NCI-H82 (cell line): ENCODE data around the gene CHST1.

Experiments
- DNase-seq: peaks from one replicate; lab custom pipeline; 2025; lab: John Stamatoyannopoulos, UW

Gene CHST1

DNA sequence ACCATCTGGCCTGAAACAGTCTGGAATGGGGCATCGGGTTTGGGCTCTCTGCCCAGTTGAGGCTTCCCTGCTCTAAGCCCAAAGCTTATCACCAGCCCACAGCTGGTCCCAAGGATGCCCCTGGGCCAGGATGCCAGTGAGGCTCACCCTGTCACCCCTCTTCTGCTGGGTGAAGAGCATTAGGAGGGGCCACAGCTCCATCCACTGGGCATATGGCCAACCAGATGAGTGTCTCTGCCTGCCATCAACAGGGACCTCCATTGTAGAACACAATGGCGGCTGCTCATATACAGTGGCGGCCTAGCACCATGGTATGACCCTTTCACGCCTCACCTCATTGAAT is 5.6 kb downstream of the CHST1 start:
- DNase-seq: no peak

DNA sequence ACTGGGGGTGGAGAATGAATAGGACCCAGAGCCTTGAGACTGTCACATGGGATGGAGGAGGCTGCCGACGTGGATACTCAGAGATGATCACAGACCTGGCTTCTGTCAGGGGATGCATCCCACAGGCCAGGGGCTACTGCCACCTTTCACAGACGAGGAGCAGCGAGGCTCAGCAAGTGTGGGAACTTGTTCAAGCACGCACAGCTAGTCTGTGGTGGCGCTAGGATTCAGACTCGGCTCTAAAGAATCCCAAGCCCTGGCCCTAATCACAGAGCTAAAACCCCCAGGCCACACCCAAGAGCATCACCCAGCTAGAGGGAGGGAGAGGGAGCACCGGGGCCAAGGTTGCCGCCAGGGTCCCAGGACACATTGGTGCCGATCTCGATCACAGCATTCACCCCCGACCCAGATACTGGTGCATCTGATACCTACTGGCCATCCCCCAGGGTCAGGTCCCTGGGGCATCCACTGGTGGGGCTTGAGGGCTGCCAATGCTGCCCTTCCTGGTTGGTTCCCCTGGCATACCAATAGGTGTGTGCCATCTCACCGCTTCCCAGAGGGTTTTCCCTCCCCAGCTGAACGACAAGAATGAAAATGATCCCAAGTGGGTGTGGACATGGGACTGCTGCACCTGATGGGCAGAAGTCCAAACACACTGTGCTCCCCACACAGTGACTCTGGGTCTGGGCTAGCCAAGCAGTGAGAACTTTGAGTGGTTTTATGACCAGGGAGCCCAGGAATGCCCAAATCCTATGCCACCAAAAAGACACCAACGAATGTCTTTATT is 6.2 kb downstream of the CHST1 start:
- no peak for DNase-seq

DNA sequence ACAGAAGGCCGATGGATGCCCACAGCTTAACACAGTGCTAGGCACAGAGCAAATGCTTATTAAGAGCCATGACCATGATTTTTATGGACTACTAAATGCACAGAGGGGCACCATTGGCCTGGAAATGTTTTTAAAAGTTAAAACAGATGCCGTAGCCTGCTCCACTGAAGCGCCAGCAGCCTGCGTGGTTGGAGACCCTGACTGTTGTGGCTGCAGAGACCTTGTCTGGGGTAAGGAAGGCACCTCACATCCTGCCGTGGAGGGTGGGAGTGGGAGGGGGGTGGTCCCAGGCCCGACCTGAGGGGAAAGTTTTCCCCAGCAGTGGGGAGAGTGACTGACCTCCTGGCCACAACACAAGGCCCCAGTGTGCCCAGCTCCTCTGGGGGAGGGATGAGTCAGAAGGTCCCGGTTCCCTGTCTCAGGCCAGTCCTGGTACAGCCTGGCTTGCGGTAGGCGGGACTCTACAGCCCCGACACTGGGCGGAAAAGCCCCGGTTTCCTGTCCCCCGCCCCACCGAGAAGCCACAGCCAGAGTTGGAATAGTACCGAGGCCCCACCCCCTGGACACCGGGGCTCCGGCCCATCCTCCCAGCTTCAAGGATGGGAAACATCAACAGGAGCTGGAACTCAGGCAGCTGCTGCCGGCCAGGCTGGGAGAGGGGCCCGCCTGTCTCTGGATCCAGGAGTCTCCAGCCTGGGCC is 7.0 kb downstream of the CHST1 start:
- DNase-seq: no peak

DNA sequence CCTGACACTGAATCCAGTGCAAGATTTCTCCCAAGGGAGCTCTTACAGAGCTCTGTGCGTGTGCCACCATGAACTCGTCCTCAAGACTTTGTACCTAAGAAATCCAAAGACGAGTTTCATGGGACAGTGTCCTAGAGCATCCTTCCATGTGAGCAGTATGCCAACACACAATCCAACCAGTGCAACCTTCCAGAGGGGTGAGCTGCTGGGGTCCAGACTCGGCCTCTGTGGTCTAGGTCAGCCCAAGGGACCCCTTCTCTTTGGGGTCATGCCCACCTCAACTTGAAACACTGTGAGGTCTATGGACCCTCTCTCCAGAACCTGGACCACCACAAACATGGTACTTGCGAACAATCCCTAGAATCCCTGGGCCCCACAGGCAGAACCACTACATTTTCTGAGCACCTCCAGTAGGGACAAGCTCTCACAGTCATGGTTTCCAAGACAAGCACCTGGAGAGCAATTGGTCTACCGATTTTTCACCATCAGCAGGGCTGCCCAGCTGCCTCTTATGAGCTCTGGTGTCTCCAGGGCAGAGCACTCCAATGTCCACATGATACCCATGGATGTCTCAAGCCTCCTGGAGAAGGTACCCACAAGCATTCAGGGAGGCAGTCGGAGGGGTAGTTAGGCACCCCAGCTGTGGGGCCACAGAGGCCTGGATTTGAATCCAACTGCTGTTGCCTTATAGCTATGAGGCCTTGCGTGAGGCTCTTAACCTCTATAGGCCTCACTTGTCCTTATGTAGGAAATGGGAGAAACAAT is 7.7 kb downstream of the CHST1 start:
- DNase-seq: no peak

DNA sequence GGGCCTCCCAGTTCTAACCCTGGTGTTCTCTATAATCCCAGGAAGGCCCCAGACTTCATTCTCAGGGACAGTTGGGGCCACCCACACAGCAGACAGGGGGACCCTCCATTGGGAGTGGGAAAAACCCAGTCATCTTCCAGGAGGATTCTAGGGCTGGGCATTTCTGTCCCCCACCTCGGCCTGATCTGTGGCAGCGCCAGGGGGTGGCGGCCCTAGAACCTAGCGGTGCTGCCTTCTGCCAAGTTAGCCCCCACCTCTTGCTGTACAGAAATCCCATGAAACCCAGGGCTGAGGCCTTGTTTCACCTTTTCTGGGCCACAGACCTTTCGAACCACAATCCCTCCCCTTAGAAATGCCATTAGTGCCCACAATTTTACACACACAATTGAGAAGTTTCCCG is 9.6 kb downstream of the CHST1 start:
- DNase-seq: no peak

DNA sequence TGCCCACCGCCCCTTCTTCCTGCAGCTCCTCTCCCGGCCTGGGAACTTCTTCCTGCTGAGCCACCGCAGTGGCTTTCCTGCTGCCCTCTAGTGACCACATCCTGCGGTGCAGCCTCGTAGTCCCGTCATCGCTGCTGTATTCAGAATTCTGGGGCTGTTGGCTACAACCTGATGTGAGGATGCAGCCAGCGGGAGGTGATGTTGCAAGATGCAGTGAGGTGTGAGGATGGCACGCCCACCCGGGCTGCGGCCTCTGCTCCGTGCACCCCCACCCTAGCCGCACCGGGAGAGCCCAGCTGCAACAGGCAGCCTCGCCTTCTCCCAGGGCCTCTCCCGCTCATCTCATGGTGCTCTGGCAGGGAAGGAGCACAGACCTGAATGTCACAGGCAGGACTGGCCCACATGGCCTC is 10.1 kb downstream of the CHST1 start:
- peak; percentile 87 for DNase-seq

DNA sequence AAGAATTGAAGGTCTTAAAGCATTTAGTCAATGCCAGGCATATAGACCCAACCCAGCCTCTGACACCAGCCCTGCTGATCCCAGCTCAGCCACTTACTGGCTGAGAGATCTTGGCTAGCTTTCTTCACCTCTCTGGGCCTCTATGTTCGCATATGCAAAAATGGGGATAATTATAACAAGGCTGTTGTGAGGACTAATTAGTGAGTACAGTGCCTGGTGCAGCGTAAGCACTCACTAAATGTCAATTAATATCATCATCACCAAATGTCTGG is 10.5 kb downstream of the CHST1 start:
- DNase-seq: no peak

DNA sequence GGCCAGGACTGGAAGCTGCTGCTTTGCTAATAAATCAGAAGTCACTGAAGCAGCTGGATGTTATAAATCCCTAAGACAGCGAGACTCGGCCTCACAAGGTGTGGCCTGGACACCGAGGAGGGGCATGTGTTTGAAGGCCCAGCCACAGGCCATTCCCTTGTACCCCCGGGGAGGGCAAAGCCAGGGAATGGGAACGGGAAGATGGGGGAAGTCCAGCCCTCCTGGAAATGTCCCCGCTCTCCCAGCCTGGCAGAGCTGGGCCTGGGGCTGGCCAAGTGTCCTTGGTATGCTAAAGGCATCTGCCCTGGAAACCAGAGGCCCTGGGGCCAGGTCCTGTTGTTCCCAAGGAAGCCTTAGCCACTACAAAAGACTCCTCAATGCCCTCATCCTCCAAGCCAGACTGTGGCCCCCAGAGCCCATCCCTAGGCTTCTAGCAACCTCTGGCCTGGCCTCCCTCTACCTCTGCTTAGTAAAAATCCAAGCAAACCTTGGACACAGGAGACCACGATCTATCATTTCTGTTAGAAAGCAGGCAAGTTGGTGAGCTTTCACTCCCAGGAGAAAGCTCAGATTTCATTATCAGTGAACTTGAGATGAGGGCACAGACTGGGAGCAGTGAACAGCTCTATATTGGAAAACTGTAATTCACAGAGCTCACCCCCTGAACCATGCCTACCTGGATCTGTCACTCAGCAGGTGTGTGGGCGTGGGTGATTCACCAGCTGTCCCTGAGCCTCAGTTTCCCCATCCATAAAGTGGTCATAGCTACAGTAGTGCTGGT is 11.0 kb downstream of the CHST1 start:
- peak; percentile 41 for DNase-seq

DNA sequence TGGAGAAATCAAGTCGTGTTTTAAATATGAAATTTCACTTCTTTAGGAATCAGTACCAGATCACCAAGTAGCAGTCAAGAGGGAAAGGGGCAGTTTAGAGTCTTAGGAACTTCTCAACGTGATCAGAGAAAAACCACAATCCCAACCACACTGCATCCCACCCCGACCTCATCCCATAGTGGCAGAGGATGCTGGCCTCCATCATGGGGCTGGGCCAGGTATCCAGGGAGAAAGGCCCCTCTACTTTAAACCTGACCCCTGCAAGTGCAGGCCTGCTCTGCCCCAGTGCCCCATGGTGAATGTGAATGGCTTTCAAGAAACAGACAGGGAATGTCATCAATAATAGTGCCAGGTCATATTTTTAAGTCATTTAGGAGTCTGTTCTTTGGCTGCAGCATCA is 12.1 kb downstream of the CHST1 start:
- DNase-seq: no peak

DNA sequence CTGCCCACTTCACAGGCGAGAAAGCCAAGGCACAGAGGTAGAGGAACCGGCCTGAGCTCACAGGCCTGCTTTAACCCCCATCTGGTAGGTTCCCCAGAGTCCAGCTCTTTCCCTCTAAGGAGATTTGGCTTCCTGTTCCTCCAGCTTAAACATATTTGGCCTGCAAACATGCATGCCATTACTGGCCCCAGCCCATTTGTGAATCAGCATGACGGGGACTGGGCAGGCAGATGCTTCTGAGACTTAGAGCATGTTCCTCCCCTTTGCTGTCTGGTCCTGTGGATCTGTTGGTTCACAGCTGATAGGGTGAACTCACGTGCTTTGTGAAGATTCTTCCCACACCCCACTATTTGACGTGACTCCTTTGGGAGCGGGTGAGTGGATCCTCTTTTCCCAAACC is 12.6 kb downstream of the CHST1 start:
- DNase-seq: no peak

DNA sequence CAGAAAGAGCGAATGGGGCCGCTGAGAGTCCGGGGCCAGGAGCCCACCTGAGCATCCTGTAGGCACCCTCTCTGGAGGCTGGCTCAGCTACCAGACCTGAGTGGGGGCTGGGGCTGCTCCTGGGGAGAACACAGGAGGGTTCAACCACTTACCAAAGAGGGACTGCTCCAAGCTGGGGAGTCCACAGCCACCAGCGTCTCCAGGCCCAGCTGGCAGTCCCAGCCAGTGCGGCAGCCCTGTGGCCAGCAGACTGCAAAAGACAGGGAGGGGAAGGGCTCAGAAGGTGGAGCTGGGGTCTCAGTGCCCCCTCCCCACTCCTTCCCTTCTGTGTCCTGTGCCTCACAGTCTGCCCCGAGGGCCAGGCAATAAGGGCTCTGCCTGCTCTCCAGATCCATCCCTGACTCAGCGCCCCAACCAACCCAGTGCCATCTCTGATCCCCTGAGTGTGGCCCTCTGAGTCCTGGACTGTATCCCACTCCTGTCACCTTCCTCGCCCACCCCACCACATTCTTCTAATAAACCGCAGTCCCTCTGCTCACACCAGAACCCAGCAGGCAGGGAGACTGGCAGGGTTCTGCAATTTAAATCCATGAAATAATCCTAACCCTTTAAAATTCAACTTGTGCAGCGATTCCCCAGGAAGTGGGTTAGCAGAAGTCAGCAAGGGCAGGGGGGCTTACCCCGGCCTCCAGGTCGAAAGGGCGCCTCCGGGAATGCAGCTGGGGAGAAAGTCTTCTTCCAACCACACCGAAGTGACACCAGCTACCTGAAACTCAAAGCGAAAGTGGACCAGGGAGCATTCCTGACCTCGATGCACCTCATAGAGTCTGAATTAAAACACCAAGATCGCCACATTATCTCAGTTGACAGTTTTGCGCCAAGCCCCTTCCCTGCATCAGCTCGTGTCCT is 13.3 kb downstream of the CHST1 start:
- DNase-seq: no peak

DNA sequence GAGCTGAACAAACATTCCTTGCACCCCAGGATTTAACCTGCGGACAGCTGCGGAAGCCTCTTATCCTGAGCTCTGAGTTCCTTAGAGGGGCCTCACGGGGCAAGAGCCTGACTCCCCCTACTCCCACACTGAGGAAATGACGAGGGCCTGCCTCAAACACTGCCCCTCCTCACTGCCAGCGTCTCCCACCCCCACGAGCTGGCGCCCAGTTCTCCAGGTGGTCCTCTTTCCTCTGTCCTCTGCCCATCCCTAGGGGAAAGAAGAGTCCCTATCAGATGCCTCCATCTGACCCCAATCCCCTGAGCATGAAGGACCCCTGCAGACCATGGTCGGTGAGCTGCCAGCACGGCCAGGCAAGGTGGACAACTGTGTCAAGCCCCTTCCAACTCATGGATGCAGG is 14.3 kb downstream of the CHST1 start:
- no peak for DNase-seq

DNA sequence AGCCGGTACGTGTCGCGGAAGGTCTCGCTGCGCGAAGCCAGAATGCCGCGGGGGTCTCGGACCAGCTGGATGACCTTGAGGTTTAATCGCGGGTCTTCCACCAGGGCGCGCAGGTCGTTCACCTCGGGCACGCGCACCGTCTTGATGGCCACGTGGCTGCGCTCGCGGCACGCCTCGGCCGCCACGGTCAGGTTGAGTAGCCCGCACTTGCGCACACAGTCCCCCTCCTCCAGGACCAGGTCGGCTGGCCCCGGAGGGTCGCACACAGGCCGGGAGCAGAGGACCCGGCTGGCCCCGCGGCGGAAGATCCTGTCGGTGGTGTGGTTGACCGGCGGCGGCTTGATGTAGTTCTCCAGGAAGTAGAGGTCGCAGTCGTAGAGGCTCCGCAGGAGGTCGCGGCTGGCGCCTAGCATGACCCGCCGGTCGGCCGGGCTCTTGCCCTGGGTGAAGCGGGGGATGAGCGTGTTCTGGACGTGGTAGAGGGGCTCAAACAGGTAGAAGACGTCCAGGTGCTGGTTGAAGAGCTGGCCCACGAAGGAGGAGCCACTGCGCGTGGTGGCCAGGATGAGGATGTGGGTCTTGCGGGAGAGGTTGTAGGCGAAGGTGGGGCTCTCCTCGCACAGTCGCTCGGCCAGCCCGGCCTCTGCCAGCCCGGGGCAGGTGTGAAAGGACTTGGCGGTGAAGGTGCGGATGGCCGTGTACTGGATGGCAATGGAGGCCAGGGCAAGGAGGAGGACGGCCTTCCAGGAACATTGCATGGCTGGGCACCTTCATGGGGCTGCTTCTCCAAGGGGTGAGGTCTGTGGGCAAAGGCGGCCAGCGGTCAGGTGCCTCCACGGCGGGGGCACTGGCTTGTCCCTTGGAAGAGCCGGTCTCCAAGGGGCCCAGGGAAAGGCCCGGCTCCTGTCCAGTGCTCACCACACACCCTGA is 15.0 kb downstream of the CHST1 start:
- DNase-seq: no peak

DNA sequence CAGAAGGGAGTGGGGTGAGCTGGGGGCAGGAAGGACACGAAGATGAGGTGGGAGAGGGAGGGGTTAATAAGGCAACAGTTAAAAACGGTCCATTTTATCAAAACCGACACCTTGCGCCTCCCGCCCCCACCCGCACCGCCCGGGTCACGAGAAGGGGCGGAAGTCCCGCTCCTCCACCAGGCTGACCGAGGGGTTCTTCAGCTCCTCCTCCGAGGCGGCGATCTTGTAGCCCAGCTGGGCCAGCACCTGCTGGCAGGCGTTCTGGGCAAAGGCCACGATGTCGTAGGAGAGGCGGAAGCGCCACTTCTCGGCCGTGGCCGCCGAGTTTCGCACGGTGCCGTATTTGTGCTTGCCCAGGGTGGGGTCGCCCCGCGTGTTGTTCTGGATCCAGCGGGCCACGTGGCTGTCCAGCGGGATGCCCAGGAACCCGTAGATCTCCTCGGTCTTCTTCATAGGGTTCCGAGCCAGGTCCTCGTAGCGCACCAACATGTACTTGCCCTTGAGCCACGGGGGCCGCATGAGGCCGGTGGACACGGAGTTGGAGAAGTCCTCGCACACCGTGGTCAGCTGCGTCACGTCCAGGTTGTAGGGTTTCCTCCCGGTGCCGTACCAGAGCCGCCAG is 15.8 kb downstream of the CHST1 start:
- no peak for DNase-seq

DNA sequence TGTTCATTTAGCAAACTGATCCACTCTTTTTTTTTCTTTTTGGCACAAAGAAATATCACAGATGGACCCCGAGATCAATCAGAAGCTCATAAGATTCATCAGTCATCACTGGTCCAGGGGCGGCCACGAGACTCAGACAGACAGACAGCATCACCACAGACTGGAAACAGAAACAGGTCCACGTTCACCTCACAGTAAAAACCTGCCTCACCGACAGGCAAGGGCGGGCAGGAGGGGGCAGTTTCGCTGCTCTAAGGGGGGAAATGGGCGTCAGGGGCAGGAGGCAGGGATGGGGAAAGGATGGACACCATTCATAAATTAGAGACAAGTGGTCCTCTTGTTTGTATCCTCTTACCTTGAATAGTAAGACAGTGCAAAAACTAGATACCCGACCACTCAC is 16.5 kb downstream of the CHST1 start:
- no peak for DNase-seq

DNA sequence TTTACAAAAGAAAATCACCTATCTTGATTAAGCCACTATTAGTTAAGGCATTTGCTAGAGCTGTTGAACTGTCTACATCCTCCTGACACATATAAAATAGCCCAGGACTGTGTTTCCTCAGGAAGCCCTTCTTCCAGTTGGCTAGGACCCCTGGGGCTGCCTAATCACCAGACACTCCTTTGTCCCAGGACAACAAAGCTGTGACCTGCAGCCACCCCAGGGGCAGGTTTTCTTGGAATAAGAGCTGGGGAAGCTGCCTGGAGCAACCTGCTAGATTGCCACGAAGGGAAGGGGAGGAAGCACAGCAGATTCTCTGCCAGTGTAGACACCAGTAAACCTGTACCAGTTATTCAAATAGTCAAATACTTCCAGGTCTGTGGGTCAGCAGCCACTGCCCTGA is 17.6 kb downstream of the CHST1 start:
- no peak for DNase-seq

DNA sequence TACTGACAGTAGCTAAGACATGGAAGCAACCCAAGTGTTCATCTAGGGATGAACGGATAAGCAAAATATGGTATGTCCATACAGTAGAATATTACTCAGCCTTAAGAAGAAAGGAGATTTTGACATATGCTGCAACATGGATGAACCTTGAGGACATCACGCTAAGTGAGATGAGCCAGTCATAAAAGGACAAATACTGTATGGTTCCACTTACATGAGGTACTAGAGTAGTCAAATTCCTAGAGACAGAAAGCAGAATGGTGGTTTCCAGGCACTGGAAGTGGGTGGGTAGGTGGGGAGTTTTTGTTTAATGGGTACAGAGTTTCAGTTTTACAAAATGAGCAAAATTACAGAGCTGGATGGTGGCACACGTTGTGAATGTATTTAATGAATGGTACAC is 18.1 kb downstream of the CHST1 start:
- DNase-seq: no peak

DNA sequence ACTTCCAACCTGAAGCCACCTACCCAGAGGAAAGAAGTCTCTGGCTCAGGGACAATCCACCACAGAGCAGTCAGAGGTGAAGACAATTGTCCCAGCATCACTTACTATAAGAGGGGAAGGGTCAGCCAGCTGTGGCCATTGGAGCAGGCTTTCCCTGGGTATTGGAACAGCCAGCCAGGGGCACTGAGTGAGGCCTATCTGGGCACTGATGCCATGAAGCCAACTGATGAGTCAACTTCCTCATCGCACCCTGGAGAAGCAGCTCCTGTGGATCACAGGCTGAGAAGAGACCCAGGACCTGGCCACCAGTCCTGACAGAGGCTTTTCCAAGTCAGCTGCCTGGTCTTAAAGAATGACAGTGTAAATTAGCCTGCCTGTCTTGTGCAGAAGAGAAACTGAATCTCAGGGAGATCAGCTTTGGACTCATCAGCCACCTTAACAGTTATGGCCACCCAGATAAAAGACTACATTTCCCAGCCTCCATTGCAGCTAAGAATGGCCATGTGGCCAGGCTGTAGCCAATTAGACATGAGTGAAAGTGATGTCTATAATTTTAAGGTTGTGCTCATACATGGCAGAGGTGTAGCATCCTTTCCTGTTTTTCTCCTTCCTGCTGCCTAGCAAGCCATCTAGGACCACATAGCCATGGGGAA is 19.0 kb downstream of the CHST1 start:
- DNase-seq: peak; percentile 46
